Neuronal stem cell (in vitro differentiated cells): ENCODE data around the gene TMC4.
"Not testable (repeated sequence)": the region's sequence is repeated elsewhere in the genome, so short reads cannot be mapped to it uniquely, and the experiment has no call there.

Source experiments
- DNase-seq: peaks from one replicate; pipeline ENCODE4 v3.0.0-alpha.2; 2013; ENCODE audit warnings: low spot score
- H2AFZ ChIP-seq: one replicate; pipeline ENCODE4 v1.6.1; 2013; ENCODE audit warnings: mild to moderate bottlenecking, low read length, inconsistent platforms
- H2AK5ac ChIP-seq: 2 replicates; pipeline ENCODE4 v1.6.1; 2013; ENCODE audit warnings: low read depth, mild to moderate bottlenecking, inconsistent platforms, low read length, moderate library complexity, mixed read lengths
- H2BK120ac ChIP-seq: 2 replicates; pipeline ENCODE4 v1.6.1; 2013; ENCODE audit warnings: low read depth, mild to moderate bottlenecking, inconsistent platforms, low read length, moderate library complexity, mixed read lengths
- H2BK12ac ChIP-seq: one replicate; pipeline ENCODE4 v1.6.1; 2013; ENCODE audit warnings: low read length, inconsistent platforms
- H2BK15ac ChIP-seq: 2 replicates; pipeline ENCODE4 v1.6.1; 2013; ENCODE audit warnings: mild to moderate bottlenecking, low read length, inconsistent platforms, mixed read lengths
- H2BK5ac ChIP-seq: one replicate; pipeline ENCODE4 v1.6.1; 2013; ENCODE audit warnings: inconsistent platforms, mild to moderate bottlenecking, low read length, moderate library complexity
- H3K14ac ChIP-seq: one replicate; pipeline ENCODE4 v1.6.1; 2013; ENCODE audit warnings: low read length, inconsistent platforms
- H3K18ac ChIP-seq: 2 replicates; pipeline ENCODE4 v1.6.1; 2013; ENCODE audit warnings: low read length, inconsistent platforms
- H3K23ac ChIP-seq: 2 replicates; pipeline ENCODE4 v1.6.1; 2013; ENCODE audit warnings: low read depth, mild to moderate bottlenecking, mixed read lengths, low read length, inconsistent platforms; ENCODE audit not compliant: poor library complexity
- H3K27ac ChIP-seq: replicated peaks from 3 replicates; pipeline ENCODE4 v1.5.1; 2013; ENCODE audit warnings: low read length, inconsistent platforms
- H3K27me3 ChIP-seq, 3 experiments: 2 replicates each; pipeline ENCODE4 v1.6.1; 2013; ENCODE audit warnings: low read length in 3 of 3, mild to moderate bottlenecking in 2 of 3, inconsistent platforms in 1 of 3, low read depth in 1 of 3, mixed read lengths in 1 of 3, moderate library complexity in 1 of 3; ENCODE audit not compliant: control insufficient read depth in 3 of 3, insufficient read depth in 3 of 3
- H3K36me3 ChIP-seq, 2 donors: replicated peaks in 1 of 2; 2 replicates each; pipeline ENCODE4 v1.6.1; 2013; ENCODE audit warnings: low read length in 2 of 2; ENCODE audit not compliant: control insufficient read depth in 2 of 2, insufficient read depth in 2 of 2
- H3K4ac ChIP-seq: 2 replicates; pipeline ENCODE4 v1.6.1; 2013; ENCODE audit warnings: inconsistent platforms, mild to moderate bottlenecking, low read length, moderate library complexity
- H3K4me1 ChIP-seq, 2 donors: 1 replicate in 1 of 2; 2 replicates in 1 of 2; pipeline ENCODE4 v1.6.1; 2013; ENCODE audit warnings: low read length in 2 of 2, low read depth in 1 of 2; ENCODE audit not compliant: control insufficient read depth in 2 of 2, insufficient read depth in 1 of 2
- H3K4me2 ChIP-seq: one replicate; pipeline ENCODE4 v1.6.1; 2013; ENCODE audit warnings: mild to moderate bottlenecking, low read length, inconsistent platforms; ENCODE audit not compliant: insufficient read depth, poor library complexity, severe bottlenecking
- H3K4me3 ChIP-seq, 2 donors: 2 replicates each; pipeline ENCODE4 v1.5.1; 2013; ENCODE audit warnings: low read length in 2 of 2, mild to moderate bottlenecking in 2 of 2, inconsistent platforms in 1 of 2, moderate library complexity in 1 of 2
- H3K79me1 ChIP-seq: one replicate; pipeline ENCODE4 v1.6.1; 2013; ENCODE audit warnings: low read depth, mild to moderate bottlenecking, inconsistent platforms, low read length, moderate library complexity
- H3K9ac ChIP-seq: one replicate; pipeline ENCODE4 v1.6.1; 2013; ENCODE audit warnings: mild to moderate bottlenecking, low read depth, low read length, inconsistent platforms; ENCODE audit not compliant: poor library complexity
- H3K9me3 ChIP-seq, 2 donors: replicated peaks in 1 of 2; 2 replicates each; pipeline versions ENCODE3 to v1.6.1; 2013; ENCODE audit warnings: low read length in 2 of 2, mild to moderate bottlenecking in 2 of 2, inconsistent platforms in 1 of 2, low read depth in 1 of 2, mixed read lengths in 1 of 2, moderate library complexity in 1 of 2; ENCODE audit not compliant: control insufficient read depth in 2 of 2, insufficient read depth in 1 of 2
- H4K8ac ChIP-seq: one replicate; pipeline ENCODE4 v1.6.1; 2013; ENCODE audit warnings: low read depth, mild to moderate bottlenecking, inconsistent platforms, low read length, moderate library complexity
- H4K91ac ChIP-seq: one replicate; pipeline ENCODE4 v1.6.1; 2013; ENCODE audit warnings: low read length, low read depth, mild to moderate bottlenecking, inconsistent platforms; ENCODE audit not compliant: poor library complexity
- WGBS, 2 donors: extraction: QIAGEN DNeasy Blood & Tissue Kit; methylation state at CpG; one replicate each; pipeline ENCODE4 v1.1.7; 2013; ENCODE audit warnings: missing lambda C conversion rate in 2 of 2, mixed read lengths in 1 of 2; ENCODE audit not compliant: insufficient read length in 2 of 2, insufficient replicate concordance in 1 of 2; ENCODE audit errors: extremely low coverage in 2 of 2; 5-methylcytosine and 5-hydroxymethylcytosine counted together

TMC4 gene

DNA sequence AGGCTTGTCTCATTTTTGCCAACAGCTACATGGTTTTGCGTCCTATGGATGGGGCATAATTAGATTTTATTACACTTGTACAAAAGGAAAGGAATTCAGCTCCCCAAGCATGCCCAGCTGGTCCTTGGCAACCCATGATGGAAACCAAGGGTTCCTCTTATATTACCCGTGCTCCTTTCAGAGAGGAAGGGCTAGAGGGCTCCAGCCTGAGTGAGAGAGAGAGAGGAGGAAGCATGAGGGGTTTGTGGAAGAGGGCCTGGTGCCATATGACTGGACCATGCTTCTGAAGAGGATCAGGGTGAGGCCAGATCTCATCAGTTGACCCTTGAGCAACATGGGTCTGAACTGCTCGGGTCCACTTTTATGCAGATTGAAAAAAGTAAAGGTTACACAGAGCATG is 24.2 kb upstream of the TMC4 start:
- H3K14ac ChIP-seq, result no peak overlapping the region
- peaks cover 15 to 64% of the 10 kb centered on the region in 2 donors for H3K36me3 ChIP-seq
- H2BK120ac ChIP-seq, result no peak overlapping the region
- no peak overlapping the region for H3K27ac ChIP-seq
- H3K4me3 ChIP-seq, result no peak overlapping the region
- DNase-seq, result no peak
- no CpG with 5 or more reads among the region's 3 CpGs for WGBS, 2 donors
- H3K4me1 ChIP-seq, result peaks cover 7 to 12% of the 10 kb centered on the region in 2 donors
- no peak overlapping the region for H3K4ac ChIP-seq
- no peak overlapping the region for H3K23ac ChIP-seq
- H2BK15ac ChIP-seq, result no peak overlapping the region
- no peak overlapping the region for H3K4me2 ChIP-seq
- no peak overlapping the region for H4K8ac ChIP-seq
- H3K9ac ChIP-seq, result no peak overlapping the region
- no peak overlapping the region for H2AK5ac ChIP-seq
- H3K9me3 ChIP-seq, result no peaks in the 10 kb centered on the region
- no peak overlapping the region for H2BK5ac ChIP-seq
- no peaks in the 10 kb centered on the region for H3K27me3 ChIP-seq
- H4K91ac ChIP-seq, result no peak overlapping the region
- H2AFZ ChIP-seq, result no peak overlapping the region
- H3K18ac ChIP-seq, result no peak overlapping the region
- H3K79me1 ChIP-seq, result peaks cover under 1% of the 10 kb centered on the region
- H2BK12ac ChIP-seq, result no peak overlapping the region

DNA sequence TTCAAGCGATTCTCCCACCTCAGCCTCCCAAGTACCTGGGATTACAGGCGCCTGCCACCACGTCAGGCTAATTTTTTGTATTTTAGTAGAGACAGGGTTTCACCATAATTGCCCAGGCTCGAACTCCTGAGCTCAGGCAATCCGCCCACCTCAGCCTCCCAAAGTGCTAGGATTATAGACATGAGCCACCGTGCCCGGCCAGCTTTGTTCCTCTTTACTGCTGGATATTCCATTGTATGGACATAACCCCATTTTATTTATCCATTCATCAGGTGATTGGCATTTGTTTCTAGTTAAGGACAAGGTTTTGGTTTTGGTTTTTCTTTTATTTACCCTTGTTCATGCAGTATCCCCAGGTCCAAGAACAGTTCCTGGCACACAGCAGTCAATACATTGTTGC is 23.6 kb upstream of the TMC4 start:
- Histone ChIP-seq H3K23ac (no peak overlapping the region), H3K4ac (no peak overlapping the region), H3K14ac (no peak overlapping the region), H3K18ac (no peak overlapping the region), H3K27me3 (no peaks in the 10 kb centered on the region), H2AK5ac (no peak overlapping the region), H2BK12ac (no peak overlapping the region), H2BK15ac (no peak overlapping the region), H3K9me3 (no peaks in the 10 kb centered on the region), H2BK5ac (no peak overlapping the region), H3K79me1 (peaks cover 4% of the 10 kb centered on the region), H3K4me2 (no peak overlapping the region), H3K4me1 (peaks cover 5 to 12% of the 10 kb centered on the region in 2 donors), H2BK120ac (no peak overlapping the region), H3K27ac (no peak overlapping the region), H4K8ac (no peak overlapping the region), H3K9ac (no peak overlapping the region), H3K36me3 (peaks cover 10 to 62% of the 10 kb centered on the region in 2 donors), H4K91ac (no peak overlapping the region), H2AFZ (no peak overlapping the region), H3K4me3 (no peak overlapping the region)
- no CpG with 5 or more reads among the region's 7 CpGs for WGBS, 2 donors
- no peak for DNase-seq

DNA sequence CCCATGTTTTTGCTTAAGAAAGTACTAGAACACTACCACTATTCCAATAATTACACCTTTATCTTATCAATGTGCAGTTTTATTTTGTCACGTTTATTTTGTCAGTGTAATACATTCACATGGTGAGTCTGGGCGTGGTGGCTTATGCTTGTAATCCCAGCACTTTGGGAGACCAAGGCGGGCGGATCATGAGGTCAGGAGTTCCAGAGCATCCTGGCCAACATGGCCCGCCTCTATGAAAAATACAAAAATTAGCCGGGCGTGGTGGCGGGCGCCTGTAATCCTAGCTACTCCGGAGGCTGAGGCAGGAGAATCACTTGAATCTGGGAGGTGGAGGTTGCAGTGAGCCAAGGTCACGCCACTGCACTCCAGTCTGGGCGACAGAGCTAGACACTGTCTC is 21.5 kb upstream of the TMC4 start:
- H2BK120ac ChIP-seq, H3K18ac ChIP-seq, H2AK5ac ChIP-seq, H2BK5ac ChIP-seq, H4K91ac ChIP-seq, H4K8ac ChIP-seq, H2BK12ac ChIP-seq, H3K27me3 ChIP-seq, H2AFZ ChIP-seq, H3K9me3 ChIP-seq, H3K4me1 ChIP-seq, H3K79me1 ChIP-seq, H3K4me2 ChIP-seq, H3K23ac ChIP-seq, DNase-seq, H3K14ac ChIP-seq, H3K4me3 ChIP-seq, H3K27ac ChIP-seq, H2BK15ac ChIP-seq, H3K9ac ChIP-seq, H3K4ac ChIP-seq: not testable (repeated sequence)
- H3K36me3 ChIP-seq, result peaks cover 9 to 56% of the 10 kb centered on the region in 2 donors
- WGBS, 2 donors, result no CpG with 5 or more reads among the region's 12 CpGs

GRCh38 chr19:54193011-54193410 is 20.1 kb upstream of the TMC4 start:
- no peak overlapping the region for H2AK5ac ChIP-seq
- H2BK12ac ChIP-seq, result no peak overlapping the region
- H3K4me3 ChIP-seq, result no peak overlapping the region
- no peak overlapping the region for H3K4ac ChIP-seq
- H2BK120ac ChIP-seq, result no peak overlapping the region
- H2AFZ ChIP-seq, result no peak overlapping the region
- no peak overlapping the region for H3K14ac ChIP-seq
- H3K27ac ChIP-seq, result no peak overlapping the region
- H3K4me1 ChIP-seq, result peaks cover 7 to 8% of the 10 kb centered on the region in 2 donors
- peaks cover 9 to 52% of the 10 kb centered on the region in 2 donors for H3K36me3 ChIP-seq
- no peak for DNase-seq
- no peak overlapping the region for H2BK5ac ChIP-seq
- no peak overlapping the region for H4K8ac ChIP-seq
- no peak overlapping the region for H3K4me2 ChIP-seq
- no peak overlapping the region for H3K18ac ChIP-seq
- no peak overlapping the region for H2BK15ac ChIP-seq
- H4K91ac ChIP-seq, result no peak overlapping the region
- no peak overlapping the region for H3K23ac ChIP-seq
- H3K9ac ChIP-seq, result no peak overlapping the region
- H3K79me1 ChIP-seq, result peaks cover 9% of the 10 kb centered on the region
- H3K27me3 ChIP-seq, result no peaks in the 10 kb centered on the region
- WGBS, 2 donors, result no CpG with 5 or more reads among the region's 11 CpGs
- no peaks in the 10 kb centered on the region for H3K9me3 ChIP-seq
